GM19397 (cell line): Measurements from ENCODE around the gene XPO1.
A peak's percentile ranks its signal among the peaks of the same experiment; 100 is the strongest.
"Not testable (repeated sequence)": the region's sequence is repeated elsewhere in the genome, so short reads cannot be mapped to it uniquely, and the experiment has no call there.

Source experiments
- ATAC-seq: cut with Tn5 transposase; IDR thresholded peaks from one replicate; pipeline ENCODE4 v1.9.1; 2021; ENCODE audit warnings: mild to moderate bottlenecking, moderate library complexity; ENCODE audit not compliant: unreplicated experiment

The XPO1 gene

GRCh38 chr2:61535449-61535848 is 2.7 kb downstream of the XPO1 start:
- no peak for ATAC-seq

GRCh38 chr2:61534926-61535325 is 3.2 kb downstream of the XPO1 start:
- no peak for ATAC-seq

- ATAC-seq, result no peak
Observed at GRCh38 chr2:61530749-61531148, 7.4 kb downstream of the XPO1 start.

- ATAC-seq, result no peak
Observed at GRCh38 chr2:61529944-61530735, 8.0 kb downstream of the XPO1 start.

GRCh38 chr2:61520261-61520660 is 17.9 kb downstream of the XPO1 start:
- no peak for ATAC-seq

- ATAC-seq, result no peak
Observed at GRCh38 chr2:61512768-61513398, 25.3 kb downstream of the XPO1 start.

- no peak for ATAC-seq
Observed at GRCh38 chr2:61510674-61511671, 27.2 kb downstream of the XPO1 start.

GRCh38 chr2:61504949-61505348 is 33.2 kb downstream of the XPO1 start:
- no peak for ATAC-seq

GRCh38 chr2:61499060-61499459 is 39.1 kb downstream of the XPO1 start:
- no peak for ATAC-seq

- ATAC-seq, result no peak
Observed at GRCh38 chr2:61493523-61493942, 44.6 kb downstream of the XPO1 start.

- ATAC-seq, result no peak
Observed at GRCh38 chr2:61492476-61492875, 45.7 kb downstream of the XPO1 start.

GRCh38 chr2:61485281-61485680 is 52.9 kb downstream of the XPO1 start:
- ATAC-seq, result no peak

- ATAC-seq, result no peak
Observed at GRCh38 chr2:61478086-61478485, 60.1 kb downstream of the XPO1 start.

- ATAC-seq, result not testable (repeated sequence)
Observed at GRCh38 chr2:61476929-61477589, 61.1 kb downstream of the XPO1 start.

- ATAC-seq, result no peak
Observed at GRCh38 chr2:61471905-61472805, 66.0 kb downstream of the XPO1 start.

- peak; percentile 76 for ATAC-seq
Observed at GRCh38 chr2:61470965-61471904, 66.9 kb downstream of the XPO1 start, which contains the start of gene USP34. USP34 (minus strand) TSS chr2:61471087; CDS start chr2:61470692, 395 bp downstream.

GRCh38 chr2:61470122-61470951 is 67.8 kb downstream of the XPO1 start:
- ATAC-seq, result peak; percentile 30
